WI38 (cell line): ENCODE measurements around the gene SLC6A7.

Experiments
- H3K4me3 ChIP-seq: 2 replicates; pipeline ENCODE4 v1.5.1; 2011; ENCODE audit warnings: low read depth, mild to moderate bottlenecking, control low read depth, low read length
- CTCF ChIP-seq: IDR thresholded peaks from 2 replicates; pipeline ENCODE4 v1.5.1; 2012; ENCODE audit warnings: low read depth, mild to moderate bottlenecking, control low read depth, low read length

SLC6A7 gene

GRCh38 chr5:150192462-150192861 is 2.6 kb downstream of the SLC6A7 start:
- no peak overlapping the region for H3K4me3 ChIP-seq
- TF ChIP-seq CTCF: no peak

- no peak overlapping the region for H3K4me3 ChIP-seq
- TF ChIP-seq CTCF: no peak
Observed at GRCh38 chr5:150195736-150196485, 6.0 kb downstream of the SLC6A7 start.

- no peak for TF ChIP-seq CTCF
- H3K4me3 ChIP-seq: no peak overlapping the region
Observed at GRCh38 chr5:150196514-150196913, 6.7 kb downstream of the SLC6A7 start.

GRCh38 chr5:150196986-150197385 is 7.1 kb downstream of the SLC6A7 start:
- no peak overlapping the region for H3K4me3 ChIP-seq
- no peak for TF ChIP-seq CTCF

- no peak overlapping the region for H3K4me3 ChIP-seq
- TF ChIP-seq CTCF: no peak
Observed at GRCh38 chr5:150197476-150197875, 7.6 kb downstream of the SLC6A7 start.

GRCh38 chr5:150202501-150202900 is 12.6 kb downstream of the SLC6A7 start:
- H3K4me3 ChIP-seq: no peak overlapping the region
- TF ChIP-seq CTCF: no peak

- H3K4me3 ChIP-seq: no peak overlapping the region
- TF ChIP-seq CTCF: no peak
Observed at GRCh38 chr5:150203832-150204589, 14.1 kb downstream of the SLC6A7 start.
